Endothelial cell of hepatic sinusoid (primary cell): ENCODE data around the gene SLMAP.

Source experiments
- in situ Hi-C: cut with HindIII; loops from 2 replicates; pipeline ENCODE4 v1.10.0; 2017; ENCODE audit warnings: low sequenced_read_pairs

The SLMAP gene

GRCh38 chr3:57953576-57953975 lies 197.5 kb downstream of the SLMAP start:
- in situ Hi-C loops = no loop called here

GRCh38 chr3:57956119-57956832 lies 200.2 kb downstream of the SLMAP start:
- in situ Hi-C loops = no loop called here

GRCh38 chr3:57956833-57957174 lies 200.7 kb downstream of the SLMAP start:
- in situ Hi-C loops = no loop called here

- in situ Hi-C loops = no loop called here
These were observed 201.7 kb downstream of the SLMAP start for GRCh38 chr3:57957824-57958223.

- in situ Hi-C loops = no loop called here
These were observed 202.7 kb downstream of the SLMAP start for GRCh38 chr3:57958642-57959422.

- in situ Hi-C loops = no loop called here
These were observed 203.5 kb downstream of the SLMAP start for GRCh38 chr3:57959423-57960173.

- in situ Hi-C loops = no loop called here
These were observed 204.0 kb downstream of the SLMAP start for GRCh38 chr3:57960174-57960505.

GRCh38 chr3:57961177-57961827 lies 205.2 kb downstream of the SLMAP start:
- in situ Hi-C loops = no loop called here

GRCh38 chr3:57961828-57962447 lies 205.8 kb downstream of the SLMAP start:
- in situ Hi-C loops = no loop called here

GRCh38 chr3:57962448-57962834 lies 206.3 kb downstream of the SLMAP start:
- in situ Hi-C loops = no loop called here

- in situ Hi-C loops = no loop called here
These were observed 207.8 kb downstream of the SLMAP start for GRCh38 chr3:57963811-57964346.

- in situ Hi-C loops = no loop called here
These were observed 210.7 kb downstream of the SLMAP start for GRCh38 chr3:57966829-57967228.

- in situ Hi-C loops = no loop called here
These were observed 211.5 kb downstream of the SLMAP start for GRCh38 chr3:57967590-57967989.

GRCh38 chr3:57968501-57968900 lies 212.4 kb downstream of the SLMAP start:
- in situ Hi-C loops = no loop called here

GRCh38 chr3:57971975-57972374 lies 215.9 kb downstream of the SLMAP start:
- in situ Hi-C loops = no loop called here

- in situ Hi-C loops = no loop called here
These were observed 216.5 kb downstream of the SLMAP start for GRCh38 chr3:57972531-57973111.

GRCh38 chr3:57973715-57974477 lies 217.8 kb downstream of the SLMAP start:
- in situ Hi-C loops = no loop called here

- in situ Hi-C loops = no loop called here
These were observed 218.8 kb downstream of the SLMAP start for GRCh38 chr3:57974796-57975388.

GRCh38 chr3:57977818-57978235 lies 221.7 kb downstream of the SLMAP start:
- in situ Hi-C loops = no loop called here
